Hepatocyte (in vitro differentiated cells): Measurements from ENCODE around the gene ATXN7L1. TPM values are rescaled to one million over a fixed set of nuclear protein-coding genes. Genes with fewer than 3 reads are reported as not detected.

ENCODE experiments used
- DNase-seq: peaks from one replicate; pipeline ENCODE4 v3.0.0-alpha.2; 2016; ENCODE audit warnings: low spot score
- H2AFZ ChIP-seq: fragments of 200-600 bp; sonication (generic); 2 replicates; pipeline ENCODE4 v1.6.0; 2016; ENCODE audit warnings: antibody characterized with exemption, mild to moderate bottlenecking
- H3K27ac ChIP-seq: fragments of 200-600 bp; sonication (generic); 2 replicates; pipeline ENCODE4 v1.5.1; 2016; ENCODE audit warnings: mild to moderate bottlenecking
- H3K27me3 ChIP-seq: fragments of 200-600 bp; sonication (generic); 2 replicates; pipeline ENCODE4 v1.6.1; 2016
- H3K36me3 ChIP-seq: fragments of 200-600 bp; sonication (generic); replicated peaks from 2 replicates; pipeline ENCODE4 v1.5.1; 2016; ENCODE audit warnings: low read depth; ENCODE audit not compliant: insufficient read depth
- H3K4me1 ChIP-seq: fragments of 200-600 bp; sonication (generic); 2 replicates; pipeline ENCODE4 v1.5.1; 2016; ENCODE audit warnings: mild to moderate bottlenecking, moderate library complexity; ENCODE audit not compliant: insufficient read depth
- H3K4me2 ChIP-seq: fragments of 200-600 bp; sonication (generic); 2 replicates; pipeline ENCODE4 v1.6.0; 2016
- H3K4me3 ChIP-seq: fragments of 200-600 bp; sonication (generic); 2 replicates; pipeline ENCODE4 v1.5.1; 2016; ENCODE audit warnings: mild to moderate bottlenecking
- H3K79me2 ChIP-seq: fragments of 200-600 bp; sonication (generic); 2 replicates; pipeline ENCODE4 v1.6.0; 2017; ENCODE audit warnings: mild to moderate bottlenecking
- H3K9me2 ChIP-seq: fragments of 200-600 bp; sonication (generic); replicated peaks from 2 replicates; pipeline ENCODE4 v1.6.0; 2017; ENCODE audit warnings: mild to moderate bottlenecking; ENCODE audit not compliant: insufficient read depth
- H3K9me3 ChIP-seq: fragments of 200-600 bp; sonication (generic); 2 replicates; pipeline ENCODE4 v1.5.1; 2016; ENCODE audit warnings: low read depth, mild to moderate bottlenecking
- H4K20me1 ChIP-seq: fragments of 200-600 bp; sonication (generic); 2 replicates; pipeline ENCODE4 v1.6.0; 2016; ENCODE audit warnings: mild to moderate bottlenecking; ENCODE audit not compliant: insufficient read depth, poor library complexity, severe bottlenecking
- CTCF ChIP-seq: fragments of 200-600 bp; sonication (generic); IDR thresholded peaks from 2 replicates; pipeline ENCODE4 v1.5.1; 2016; ENCODE audit warnings: antibody characterized with exemption, mild to moderate bottlenecking; ENCODE audit not compliant: poor library complexity
- EZH2 ChIP-seq: fragments of 200-600 bp; sonication (generic); IDR thresholded peaks from 2 replicates; pipeline ENCODE4 v1.6.1; 2016; ENCODE audit warnings: antibody characterized with exemption, mild to moderate bottlenecking, borderline replicate concordance
- EZH2phosphoT487 ChIP-seq: fragments of 200-600 bp; sonication (generic); IDR thresholded peaks from one replicate; pipeline ENCODE4 v1.6.1; 2018; ENCODE audit warnings: antibody characterized with exemption, mild to moderate bottlenecking, low read depth, moderate library complexity; ENCODE audit not compliant: unreplicated experiment, severe bottlenecking
- WGBS: methylation state at CpG from one replicate; pipeline ENCODE4 v1.1.6; 2016; ENCODE audit warnings: low lambda C conversion rate; ENCODE audit errors: missing lambda C conversion rate; 5-methylcytosine and 5-hydroxymethylcytosine counted together
- polyA plus RNA-seq: library from polyadenylated mRNA; unstranded; fragments of >200 nt; fragmentation: Nextera tagmentation; extraction: Ambion mirVana; gene quantifications from 2 replicates; pipeline ENCODE4 v1.2.1, GENCODE V29; 2016
- total RNA-seq: library from RNA; depleted of rRNA; stranded (reverse); fragments of >200 nt; gene quantifications from 2 replicates; pipeline ENCODE4 v1.2.3, GENCODE V29; 2014

The ATXN7L1 gene
- total and polyA plus RNA-seq, 2 experiments from 2014 or later = 8.9 to 9.3 TPM

GRCh38 chr7:105644937-105645336 lies 231.5 kb downstream of the ATXN7L1 start:
- H3K9me2 ChIP-seq = no peaks in the 10 kb centered on the region
- H4K20me1 ChIP-seq = no peaks in the 10 kb centered on the region
- no peak overlapping the region for H2AFZ ChIP-seq
- no peak overlapping the region for H3K27ac ChIP-seq
- WGBS = 87% methylated on average over 3 of the region's 3 CpGs
- H3K4me3 ChIP-seq = no peak overlapping the region
- no peaks in the 10 kb centered on the region for H3K79me2 ChIP-seq
- H3K36me3 ChIP-seq = no peaks in the 10 kb centered on the region
- H3K4me1 ChIP-seq = peaks cover 18% of the 10 kb centered on the region
- H3K4me2 ChIP-seq = no peak overlapping the region
- H3K9me3 ChIP-seq = no peaks in the 10 kb centered on the region
- no peaks in the 10 kb centered on the region for H3K27me3 ChIP-seq
- no peak for DNase-seq
- no peak for TF ChIP-seq EZH2phosphoT487
- TF ChIP-seq EZH2 = no peak
- TF ChIP-seq CTCF = no peak

- no peaks in the 10 kb centered on the region for H3K27me3 ChIP-seq
- no peak overlapping the region for H3K27ac ChIP-seq
- WGBS = 70% methylated on average over 1 of the region's 1 CpG
- no peak for DNase-seq
- TF ChIP-seq EZH2phosphoT487 = no peak
- TF ChIP-seq EZH2 = no peak
- no peak for TF ChIP-seq CTCF
- H3K9me2 ChIP-seq = no peaks in the 10 kb centered on the region
- H4K20me1 ChIP-seq = no peaks in the 10 kb centered on the region
- H3K4me1 ChIP-seq = peaks cover 16% of the 10 kb centered on the region
- no peak overlapping the region for H3K4me2 ChIP-seq
- H3K36me3 ChIP-seq = no peaks in the 10 kb centered on the region
- no peak overlapping the region for H3K4me3 ChIP-seq
- H3K9me3 ChIP-seq = no peaks in the 10 kb centered on the region
- no peaks in the 10 kb centered on the region for H3K79me2 ChIP-seq
- H2AFZ ChIP-seq = no peak overlapping the region
Observed at GRCh38 chr7:105643851-105644250, 232.5 kb downstream of the ATXN7L1 start.

DNA sequence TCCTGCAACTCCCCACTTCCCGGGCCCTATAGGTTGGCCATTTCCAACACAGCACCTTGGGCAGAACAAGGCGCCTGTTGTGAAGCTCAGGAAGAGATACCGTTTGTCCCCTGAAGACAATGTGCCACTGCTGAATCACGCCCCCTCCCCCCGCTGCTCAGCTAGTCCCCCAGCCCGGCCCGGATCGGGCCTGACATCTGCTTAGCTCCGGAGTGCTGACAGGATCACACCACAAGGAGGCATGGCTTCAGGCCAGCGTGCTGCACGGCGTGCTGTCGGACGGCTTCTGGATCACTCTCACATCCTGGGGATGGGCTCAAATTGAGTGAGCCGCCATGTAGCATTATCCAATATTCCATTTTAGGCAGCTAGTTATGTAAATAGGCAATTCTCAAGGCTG lies 233.0 kb downstream of the ATXN7L1 start:
- peaks cover 16% of the 10 kb centered on the region for H3K4me1 ChIP-seq
- H3K9me2 ChIP-seq = no peaks in the 10 kb centered on the region
- H3K36me3 ChIP-seq = no peaks in the 10 kb centered on the region
- no peak for DNase-seq
- H3K4me2 ChIP-seq = no peak overlapping the region
- no peak overlapping the region for H2AFZ ChIP-seq
- no peaks in the 10 kb centered on the region for H4K20me1 ChIP-seq
- WGBS = 58% methylated on average over 11 of the region's 15 CpGs
- H3K27ac ChIP-seq = no peak overlapping the region
- H3K9me3 ChIP-seq = no peaks in the 10 kb centered on the region
- no peaks in the 10 kb centered on the region for H3K79me2 ChIP-seq
- no peaks in the 10 kb centered on the region for H3K27me3 ChIP-seq
- TF ChIP-seq CTCF = no peak
- TF ChIP-seq EZH2phosphoT487 = no peak
- TF ChIP-seq EZH2 = no peak
- no peak overlapping the region for H3K4me3 ChIP-seq

DNA sequence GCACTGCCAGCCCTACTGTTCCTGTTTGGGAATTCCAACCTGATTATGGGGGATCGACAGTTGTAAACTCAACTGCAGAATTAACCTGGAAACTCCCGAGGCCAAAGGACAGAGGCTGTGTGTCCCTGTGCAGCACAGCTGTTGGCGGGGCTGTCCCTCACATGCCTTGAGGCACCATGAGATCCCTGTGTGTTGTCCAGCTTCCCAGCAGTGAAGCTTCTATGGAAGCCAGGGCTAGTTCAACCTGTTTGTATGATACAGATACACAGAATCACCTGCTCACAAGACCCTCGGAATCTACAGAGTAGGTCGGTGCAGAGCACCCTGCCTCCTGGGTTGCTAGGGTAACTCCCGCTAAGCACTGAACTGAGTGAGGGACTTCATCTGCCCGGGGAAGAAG lies 234.1 kb downstream of the ATXN7L1 start:
- no peaks in the 10 kb centered on the region for H3K9me3 ChIP-seq
- no peaks in the 10 kb centered on the region for H3K27me3 ChIP-seq
- H4K20me1 ChIP-seq = no peaks in the 10 kb centered on the region
- no peaks in the 10 kb centered on the region for H3K9me2 ChIP-seq
- H3K4me3 ChIP-seq = no peak overlapping the region
- H3K4me1 ChIP-seq = peaks cover 16% of the 10 kb centered on the region
- no peaks in the 10 kb centered on the region for H3K36me3 ChIP-seq
- TF ChIP-seq EZH2 (no peak), CTCF (no peak), EZH2phosphoT487 (no peak)
- H3K79me2 ChIP-seq = no peaks in the 10 kb centered on the region
- 88% methylated on average over 7 of the region's 7 CpGs for WGBS
- DNase-seq = no peak
- no peak overlapping the region for H2AFZ ChIP-seq
- H3K27ac ChIP-seq = no peak overlapping the region
- H3K4me2 ChIP-seq = no peak overlapping the region
